GM21576 (cell line): ENCODE measurements around the gene LY6G6D.
"Not testable (repeated sequence)": the region's sequence is repeated elsewhere in the genome, so short reads cannot be mapped to it uniquely, and the experiment has no call there.

Experiments
- ATAC-seq: cut with Tn5 transposase; IDR thresholded peaks from one replicate; pipeline ENCODE4 v1.9.1; 2021; ENCODE audit warnings: mild to moderate bottlenecking, moderate library complexity; ENCODE audit not compliant: unreplicated experiment

LY6G6D gene

GRCh38 chr6:31691564-31692108 is 23.5 kb upstream of the LY6G6D start:
- no peak for ATAC-seq

GRCh38 chr6:31692353-31692752 is 22.8 kb upstream of the LY6G6D start:
- no peak for ATAC-seq

- ATAC-seq, result no peak
Observed at GRCh38 chr6:31692886-31693285, 22.3 kb upstream of the LY6G6D start.

GRCh38 chr6:31693535-31693934 is 21.6 kb upstream of the LY6G6D start:
- ATAC-seq, result no peak

- ATAC-seq, result no peak
Observed at GRCh38 chr6:31697555-31697954, 17.6 kb upstream of the LY6G6D start.

GRCh38 chr6:31700740-31701401 is 14.3 kb upstream of the LY6G6D start:
- no peak for ATAC-seq

- ATAC-seq, result no peak
Observed at GRCh38 chr6:31701666-31702404, 13.3 kb upstream of the LY6G6D start.

GRCh38 chr6:31702405-31702818 is 12.7 kb upstream of the LY6G6D start:
- ATAC-seq, result no peak

GRCh38 chr6:31702819-31703716 is 12.1 kb upstream of the LY6G6D start, which contains the start of gene ABHD16A:
Gene ABHD16A, minus strand, starts transcription at chr6:31703324. Its CDS starts 43 bp downstream, at chr6:31703281.
- peak; percentile 82 for ATAC-seq

GRCh38 chr6:31705931-31706330 is 9.2 kb upstream of the LY6G6D start:
- no peak for ATAC-seq

- no peak for ATAC-seq
Observed at GRCh38 chr6:31706599-31706998, 8.5 kb upstream of the LY6G6D start, which contains the start of gene LY6G6F. Gene LY6G6F, plus strand, starts transcription at chr6:31706866. Its CDS starts 41 bp downstream, at chr6:31706907.

GRCh38 chr6:31707701-31708100 is 7.4 kb upstream of the LY6G6D start:
- no peak for ATAC-seq

- no peak for ATAC-seq
Observed at GRCh38 chr6:31708224-31708623, 6.9 kb upstream of the LY6G6D start.

GRCh38 chr6:31709157-31709556 is 6.0 kb upstream of the LY6G6D start:
- not testable (repeated sequence) for ATAC-seq

GRCh38 chr6:31710523-31711219 is 4.5 kb upstream of the LY6G6D start:
- no peak for ATAC-seq

- no peak for ATAC-seq
Observed at GRCh38 chr6:31711233-31711632, 3.9 kb upstream of the LY6G6D start.

- no peak for ATAC-seq
Observed at GRCh38 chr6:31712296-31712695, 2.9 kb upstream of the LY6G6D start.

GRCh38 chr6:31713465-31713864 is 1.7 kb upstream of the LY6G6D start:
- ATAC-seq, result no peak

- ATAC-seq, result no peak
Observed at GRCh38 chr6:31713991-31714684, 1.0 kb upstream of the LY6G6D start.
